GM18508 (cell line): ENCODE data around the gene ASIC3.

ENCODE experiments used
- ATAC-seq: cut with Tn5 transposase; IDR thresholded peaks from one replicate; pipeline ENCODE4 v1.9.1; 2021; ENCODE audit warnings: moderate number of reproducible peaks; ENCODE audit not compliant: insufficient read depth, unreplicated experiment

ASIC3 gene

DNA sequence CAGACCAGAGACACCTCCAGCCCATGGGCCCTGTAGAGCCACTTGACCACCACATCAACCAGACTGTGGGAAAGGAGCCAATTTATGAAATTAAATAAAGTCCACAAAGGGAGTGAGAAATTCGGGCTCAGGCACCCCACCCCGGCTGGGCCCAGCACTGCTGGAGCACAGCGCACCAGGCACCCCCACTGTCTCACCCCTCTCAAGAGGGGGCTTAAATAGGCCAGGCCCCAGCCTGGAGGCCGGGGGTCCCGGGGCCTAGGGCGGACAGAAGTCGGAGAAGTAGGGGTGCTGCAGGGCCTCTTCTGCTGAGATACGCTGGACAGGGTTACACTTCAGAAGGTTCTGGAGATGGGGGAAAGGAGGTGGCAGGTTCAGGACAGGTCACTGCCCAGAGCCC, 5.4 kb downstream of the ASIC3 start:
- ATAC-seq = no peak

DNA sequence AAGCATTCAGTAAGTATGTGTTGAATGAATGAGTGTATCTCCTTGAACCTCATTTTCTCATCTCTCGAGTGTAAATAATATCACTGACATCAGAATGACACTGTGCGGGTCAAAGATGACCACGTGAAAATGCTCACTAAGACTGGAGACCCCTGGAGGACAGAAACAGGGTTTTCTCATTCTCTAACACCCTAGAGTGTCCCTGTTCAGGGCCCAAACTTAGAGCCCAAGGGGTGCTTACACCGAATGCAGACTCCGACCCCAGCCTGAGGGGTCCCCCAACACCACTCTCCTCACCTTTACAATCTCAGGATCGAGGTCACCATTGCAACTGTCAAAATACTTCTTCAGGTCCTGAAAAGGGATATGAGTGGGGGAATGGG, 7.9 kb downstream of the ASIC3 start:
- no peak for ATAC-seq

GRCh38 chr7:151056666-151057505, 8.6 kb downstream of the ASIC3 start:
- no peak for ATAC-seq

DNA sequence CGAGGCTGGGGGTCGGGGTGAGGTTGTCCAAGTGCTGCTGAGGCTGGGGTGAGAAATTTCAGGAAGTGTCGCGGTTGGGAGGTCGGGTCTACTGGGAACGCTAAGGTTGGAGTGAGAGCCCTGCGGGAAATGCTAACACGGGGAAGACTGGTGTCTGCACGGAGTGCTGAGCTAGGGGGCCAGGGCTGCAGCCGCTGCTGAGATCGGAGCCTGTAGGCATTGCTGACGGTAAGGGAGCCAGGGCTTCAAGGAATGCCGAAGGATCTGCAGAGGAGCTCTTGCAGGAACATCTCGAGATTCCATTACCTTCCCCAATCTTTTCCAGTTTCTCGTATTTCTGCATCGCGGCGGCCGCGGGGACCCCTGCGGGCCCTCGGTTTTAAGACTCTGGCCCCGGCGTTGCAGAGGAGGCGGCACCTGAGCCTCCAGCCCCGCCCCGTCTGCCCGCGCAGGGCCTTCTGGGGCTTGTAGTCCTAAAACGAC, 9.2 kb downstream of the ASIC3 start, which contains the start of gene CDK5:
CDK5 (minus strand) TSS at position 392 of the 483 bp plus-strand sequence; CDS start at position 343, 49 bp downstream.
- peak; percentile 13 for ATAC-seq

GRCh38 chr7:151057989-151058780, 9.9 kb downstream of the ASIC3 start:
- peak; percentile 67 for ATAC-seq

- no peak for ATAC-seq
Measured at GRCh38 chr7:151058781-151059366, 10.5 kb downstream of the ASIC3 start.

DNA sequence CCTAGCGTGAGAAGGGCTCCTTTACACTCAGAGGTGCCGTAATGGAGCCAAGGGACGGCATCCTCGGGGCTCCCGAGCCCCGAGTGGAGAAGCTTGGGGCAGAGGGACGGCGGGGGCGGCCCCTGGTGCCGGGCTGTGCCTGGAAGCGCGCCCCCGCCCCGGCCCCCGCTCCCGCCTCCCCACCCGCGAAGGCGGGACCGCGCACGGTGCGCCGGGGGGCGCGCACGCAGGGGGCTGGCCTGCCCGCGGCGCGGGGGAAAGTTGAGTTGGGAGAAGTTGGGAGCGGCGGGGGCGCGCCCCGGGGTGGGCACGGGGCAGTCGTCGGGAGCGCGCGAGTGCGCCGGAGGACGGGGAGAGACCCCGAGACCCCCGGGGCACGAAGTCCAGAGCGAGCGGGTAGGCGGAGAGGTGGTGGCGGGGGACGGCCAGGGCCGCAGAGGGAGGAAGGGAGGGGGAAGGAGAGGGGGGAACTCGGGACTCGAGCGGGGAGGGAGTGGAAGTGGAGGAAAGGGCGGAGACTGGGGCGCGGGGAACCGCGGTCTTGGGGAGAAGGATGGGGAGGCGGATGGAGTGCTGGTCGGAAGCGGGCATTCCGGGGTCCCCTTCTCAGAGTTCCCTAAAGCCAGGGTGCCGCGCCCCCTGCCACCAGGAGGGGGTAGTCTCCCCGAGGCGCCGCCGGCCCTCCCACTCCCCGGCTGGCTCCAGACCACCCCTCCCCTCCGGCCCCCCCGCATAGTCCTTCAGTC, 11.2 kb downstream of the ASIC3 start, which contains the start of gene SLC4A2:
SLC4A2 (plus strand) TSS at position 223 of the 746 bp plus-strand sequence. CDS start 2,399 bp downstream, outside the sequence.
- no peak for ATAC-seq

DNA sequence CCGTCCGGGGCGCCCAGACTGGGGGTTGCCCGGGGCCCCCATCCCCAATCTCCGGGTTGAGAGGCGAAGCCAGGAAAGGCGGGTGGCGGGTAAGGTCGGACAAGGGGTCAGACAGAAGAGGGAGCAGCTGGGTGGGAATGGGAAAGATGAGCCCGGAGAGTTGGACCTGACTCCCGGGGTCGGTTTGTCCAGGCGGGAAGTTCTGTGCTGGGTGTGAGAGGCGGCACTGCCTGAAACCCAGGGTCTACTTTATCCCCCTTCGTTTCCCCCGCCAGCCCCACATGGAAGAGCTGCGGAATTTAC, 11.7 kb downstream of the ASIC3 start:
- no peak for ATAC-seq

DNA sequence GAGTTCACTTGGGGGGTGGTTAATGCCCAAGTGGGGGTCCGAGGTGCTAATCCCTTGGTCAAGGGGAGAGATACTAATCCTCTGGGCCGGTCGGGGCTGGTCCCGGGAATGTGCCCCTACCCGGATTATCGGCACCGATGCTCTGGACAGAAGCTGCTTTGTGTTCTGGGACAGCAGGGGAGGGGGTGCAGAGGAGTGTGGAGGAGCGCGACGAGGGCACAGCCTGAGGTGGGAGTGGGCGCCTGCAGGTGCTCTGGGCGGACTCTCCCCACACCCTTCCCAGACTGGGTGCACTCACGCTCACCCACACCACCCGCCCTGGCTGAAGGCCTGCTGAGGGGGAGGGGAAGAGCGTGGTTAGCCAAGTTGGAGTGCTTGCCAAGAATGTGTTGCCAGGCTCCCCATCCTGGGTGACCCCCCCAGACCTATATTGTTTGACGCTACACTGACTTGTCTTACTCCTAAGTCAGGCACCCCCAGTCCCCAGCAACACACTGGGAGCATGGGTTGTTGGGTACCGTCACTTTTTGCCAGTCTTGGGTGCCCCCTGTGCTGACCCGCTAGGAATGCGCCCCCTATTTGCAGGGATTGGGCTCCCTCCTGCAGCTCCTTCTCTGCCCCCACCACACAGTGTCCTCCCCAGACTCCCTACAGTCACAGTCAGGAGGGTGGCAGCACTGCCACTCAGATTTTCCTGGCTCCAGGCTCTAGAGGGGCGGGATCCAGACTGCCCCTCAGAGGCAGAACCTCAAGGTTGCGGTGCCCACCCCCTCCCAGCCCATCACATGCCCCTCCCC, 12.3 kb downstream of the ASIC3 start:
- ATAC-seq = no peak

- ATAC-seq = no peak
Measured at GRCh38 chr7:151061213-151062110, 13.1 kb downstream of the ASIC3 start.

DNA sequence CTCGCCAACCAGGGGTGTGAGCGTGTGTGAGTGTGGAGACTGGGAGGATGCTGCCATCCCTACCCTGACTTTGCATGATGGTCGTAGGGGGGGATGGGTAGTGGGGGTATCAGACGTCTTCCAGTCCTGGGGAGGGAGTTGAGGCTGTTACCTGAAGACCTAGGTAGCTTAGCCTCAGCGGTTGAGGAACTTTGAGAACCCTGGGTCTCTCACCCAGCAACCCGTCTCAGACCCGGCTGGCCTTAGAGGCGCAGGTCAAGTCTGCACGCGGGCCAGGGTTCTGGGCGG, 13.7 kb downstream of the ASIC3 start:
- no peak for ATAC-seq

DNA sequence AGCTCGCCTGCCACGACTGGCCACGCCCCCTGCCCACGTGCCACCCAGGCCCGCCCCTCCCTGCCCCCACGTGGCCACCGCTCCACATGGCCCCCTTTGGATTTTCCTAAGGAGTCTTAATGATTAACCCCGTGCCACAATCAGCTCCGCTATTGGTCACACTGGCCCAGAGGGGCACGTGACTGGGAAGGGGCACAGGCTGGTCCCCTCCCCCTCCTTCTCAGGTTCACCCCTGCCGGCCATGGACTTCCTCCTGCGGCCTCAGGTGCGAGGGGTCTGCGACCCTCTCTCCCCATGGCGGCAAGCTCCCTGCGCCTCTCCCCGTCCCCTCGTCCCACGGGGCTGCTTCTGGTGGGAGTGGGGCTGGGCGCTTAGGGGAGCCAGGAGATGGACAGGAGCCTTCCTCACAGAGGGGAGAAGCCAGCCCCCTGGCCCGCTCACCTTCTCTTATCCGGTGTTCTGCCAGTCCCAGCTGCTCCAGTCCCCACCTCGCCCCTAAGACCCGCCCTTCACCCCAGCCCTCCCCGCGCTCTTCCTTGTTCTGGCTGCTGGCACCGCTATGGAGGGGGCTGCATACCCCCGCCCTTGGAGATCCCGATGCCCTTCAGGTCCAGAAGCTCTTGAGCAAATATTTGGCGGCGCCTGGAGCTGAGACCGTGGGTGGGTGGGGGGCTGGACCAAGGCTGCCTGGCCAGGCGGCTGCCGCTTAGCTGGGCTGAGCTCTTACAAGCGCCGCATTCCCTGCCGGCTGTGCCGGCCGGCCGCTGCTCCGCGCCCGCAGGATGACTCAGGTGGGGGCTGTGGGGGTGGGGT, 14.3 kb downstream of the ASIC3 start:
- ATAC-seq = no peak

DNA sequence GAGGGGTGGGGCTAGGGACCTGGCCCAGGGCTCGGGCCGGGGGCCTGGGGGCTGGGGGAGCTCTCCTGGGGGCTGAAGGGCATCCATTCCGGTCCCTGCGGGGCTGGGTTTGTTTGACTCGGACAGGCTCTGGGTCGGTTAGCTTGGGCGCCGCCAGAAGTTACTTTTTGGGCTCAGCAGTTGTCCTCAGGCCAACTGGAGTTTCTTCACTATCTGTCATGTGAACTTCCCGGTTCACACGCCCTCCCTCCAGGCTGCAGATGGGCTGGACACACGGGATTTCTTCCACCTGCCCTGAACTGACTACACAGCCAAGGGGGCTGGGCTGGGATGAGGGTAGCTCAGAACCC, 14.9 kb downstream of the ASIC3 start:
- no peak for ATAC-seq

DNA sequence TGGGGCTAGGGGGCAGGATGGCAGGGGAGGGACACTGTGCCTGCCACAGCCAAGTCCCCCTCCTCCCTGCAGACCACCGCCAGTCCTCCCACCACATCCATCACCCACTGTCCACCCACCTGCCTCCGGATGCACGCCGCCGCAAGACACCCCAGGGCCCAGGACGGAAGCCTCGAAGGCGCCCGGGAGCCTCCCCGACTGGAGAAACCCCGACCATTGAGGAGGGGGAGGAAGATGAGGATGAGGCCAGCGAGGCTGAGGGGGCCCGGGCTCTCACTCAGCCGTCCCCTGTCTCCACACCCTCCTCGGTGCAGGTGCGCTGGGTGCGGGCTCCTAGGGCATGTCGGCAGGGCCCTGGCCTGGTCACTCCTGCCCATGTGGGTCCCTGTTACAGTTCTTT, 16.1 kb downstream of the ASIC3 start:
- no peak for ATAC-seq

- no peak for ATAC-seq
Measured at GRCh38 chr7:151064993-151065392, 16.7 kb downstream of the ASIC3 start.

DNA sequence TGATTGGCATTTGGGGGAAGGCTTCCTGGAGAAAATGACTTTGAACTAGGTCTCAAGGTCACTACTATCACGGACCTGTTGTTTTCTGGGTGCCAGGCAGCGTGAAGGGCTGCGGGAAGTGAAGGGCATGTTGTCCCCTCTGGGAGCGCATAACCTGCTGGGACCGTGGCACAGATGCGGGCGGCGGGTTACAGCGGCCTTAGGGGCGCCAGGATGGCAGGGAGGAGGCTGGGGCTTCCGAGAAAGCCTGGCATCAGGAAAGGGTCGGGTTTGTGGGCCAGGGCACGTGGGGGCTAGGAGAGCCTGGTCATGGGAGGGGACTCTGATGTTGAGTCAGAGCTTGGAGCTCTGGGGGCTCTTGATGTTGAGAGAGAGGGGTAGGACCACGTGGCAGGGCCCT, 17.2 kb downstream of the ASIC3 start:
- no peak for ATAC-seq

DNA sequence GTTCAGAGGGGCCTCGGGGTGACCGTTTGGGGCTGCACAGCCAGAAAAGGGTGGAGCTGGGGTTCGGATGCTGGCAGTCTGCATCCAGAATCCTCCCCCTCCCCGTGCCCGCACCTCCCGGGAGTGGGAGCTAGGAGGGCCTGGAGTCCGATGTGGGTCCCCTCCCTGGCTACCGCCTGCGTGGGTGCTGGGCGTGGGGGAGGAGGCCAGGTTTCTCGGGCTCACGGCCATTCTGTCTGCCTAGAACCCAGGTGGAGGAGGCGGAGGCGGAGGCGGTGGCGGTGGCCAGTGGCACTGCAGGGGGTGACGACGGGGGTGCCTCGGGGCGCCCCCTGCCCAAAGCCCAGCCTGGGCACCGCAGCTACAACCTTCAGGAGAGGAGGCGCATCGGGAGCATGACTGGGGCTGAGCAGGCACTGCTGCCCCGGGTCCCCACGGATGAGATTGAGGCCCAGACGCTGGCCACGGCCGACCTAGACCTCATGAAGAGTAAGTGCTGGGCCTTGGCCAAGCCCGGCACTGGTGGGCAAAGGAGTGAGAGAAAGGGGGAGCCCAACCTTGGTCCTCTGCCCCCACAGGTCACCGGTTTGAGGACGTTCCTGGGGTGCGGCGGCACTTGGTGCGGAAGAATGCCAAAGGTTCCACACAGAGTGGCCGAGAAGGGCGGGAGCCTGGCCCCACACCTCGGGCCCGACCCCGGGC, 18.1 kb downstream of the ASIC3 start:
- ATAC-seq = no peak
